Activated T-helper 17 cell treated with anti-CD3 and anti-CD28 coated beads, Interleukin-2, amount 50 U/mL, for 72 hours (primary cell): ENCODE data around the gene ZNF385B. TPM values are rescaled to one million over a fixed set of nuclear protein-coding genes. Genes with fewer than 3 reads are reported as not detected.
"Not testable (repeated sequence)": the region's sequence is repeated elsewhere in the genome, so short reads cannot be mapped to it uniquely, and the experiment has no call there.

ENCODE experiments used
- ATAC-seq: fragments of 150-1000 bp; cut with Tn5 transposase; replicated peaks from 2 replicates; pipeline ENCODE4 v1.10.0; 2021; ENCODE audit warnings: mild to moderate bottlenecking, moderate library complexity
- H3K27ac Mint-ChIP-seq: one replicate; pipeline ENCODE4 v1.8.0; 2022; ENCODE audit warnings: mixed read lengths
- H3K27me3 Mint-ChIP-seq: one replicate; pipeline ENCODE4 v1.8.0; 2022; ENCODE audit warnings: mixed read lengths
- H3K36me3 Mint-ChIP-seq: one replicate; pipeline ENCODE4 v1.8.0; 2022; ENCODE audit warnings: low read depth, mild to moderate bottlenecking, mixed read lengths
- H3K4me1 Mint-ChIP-seq: one replicate; pipeline ENCODE4 v1.8.0; 2022; ENCODE audit warnings: mixed read lengths
- H3K4me3 Mint-ChIP-seq: one replicate; pipeline ENCODE4 v1.8.0; 2022; ENCODE audit warnings: mild to moderate bottlenecking, mixed read lengths
- H3K9me3 Mint-ChIP-seq: one replicate; pipeline ENCODE4 v1.8.0; 2022; ENCODE audit warnings: mixed read lengths
- total RNA-seq, 2 donors: library from RNA; stranded (reverse); gene quantifications; one replicate each; pipeline ENCODE4 v1.2.3, GENCODE V29; 2022

ZNF385B gene
- total RNA-seq: not detected

DNA sequence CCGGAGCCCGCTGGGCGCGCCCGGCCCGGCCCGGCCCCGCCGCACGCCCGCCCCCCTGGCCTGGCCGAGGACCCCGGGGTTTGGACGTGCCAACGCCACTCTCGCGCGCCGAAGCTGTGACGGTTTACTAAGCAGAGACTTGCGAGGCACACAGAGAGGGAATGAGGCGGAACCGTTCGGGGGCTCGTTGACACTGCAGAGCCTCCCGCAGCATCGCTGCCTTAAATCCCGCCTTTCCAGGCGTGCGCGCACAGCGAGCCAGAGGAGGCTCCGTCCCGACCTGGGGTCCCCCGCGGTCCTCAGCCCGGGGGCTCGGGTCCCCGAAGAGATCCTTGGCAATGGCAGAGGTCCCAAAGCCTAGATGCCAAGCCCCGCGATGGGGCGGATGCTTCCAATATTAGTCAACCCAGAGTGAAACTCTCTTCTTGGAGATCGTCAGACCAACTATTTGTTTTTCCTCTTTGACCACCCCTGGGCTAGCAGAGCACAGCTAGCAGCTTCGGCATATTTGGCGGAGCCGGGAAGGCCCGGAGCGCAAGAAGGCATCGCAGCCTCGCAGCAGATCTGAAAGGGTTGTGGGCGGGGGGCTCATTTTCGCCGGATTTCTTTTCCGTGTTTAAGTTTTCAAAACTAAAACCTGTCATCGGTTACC, at the start of gene ZNF385B:
Gene ZNF385B, minus strand, starts transcription at position 197 of the 652 bp plus-strand sequence.
- no peak for ATAC-seq
- Mint-ChIP-seq H3K27me3 (peaks cover 69% of the 10 kb centered on the region), H3K4me3 (peak within 1 kb of the TSS; percentile 12), H3K36me3 (no peaks in the 10 kb centered on the region), H3K9me3 (no peaks in the 10 kb centered on the region), H3K4me1 (no peaks in the 10 kb centered on the region), H3K27ac (no peak within 1 kb of the TSS)

DNA sequence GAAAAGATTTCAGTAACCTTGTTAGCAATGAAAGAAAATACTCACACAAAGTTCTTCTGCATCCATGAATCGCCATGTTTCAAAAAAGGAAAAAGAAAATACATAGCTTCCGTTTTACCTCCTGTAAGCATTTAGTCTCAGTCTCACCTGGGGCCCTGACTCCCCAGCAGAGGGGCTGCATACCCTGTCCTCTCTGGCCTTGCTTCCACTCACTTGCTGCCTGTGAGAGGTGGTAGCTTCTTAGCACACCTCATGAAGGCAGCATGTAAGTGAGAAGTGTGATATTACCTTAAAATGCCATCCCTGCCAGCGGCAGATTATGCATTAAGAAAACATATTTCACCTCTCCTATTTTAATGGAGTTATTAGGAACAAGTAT, 49.3 kb upstream of the ZNF385B start:
- Mint-ChIP-seq H3K9me3 (no peaks in the 10 kb centered on the region), H3K27me3 (peaks cover 6% of the 10 kb centered on the region), H3K36me3 (no peaks in the 10 kb centered on the region), H3K4me1 (no peaks in the 10 kb centered on the region), H3K27ac (no peak overlapping the region), H3K4me3 (no peak overlapping the region)
- ATAC-seq: no peak

- H3K27ac Mint-ChIP-seq: no peak overlapping the region
- no peaks in the 10 kb centered on the region for H3K9me3 Mint-ChIP-seq
- no peak overlapping the region for H3K4me3 Mint-ChIP-seq
- peaks cover 6% of the 10 kb centered on the region for H3K27me3 Mint-ChIP-seq
- no peak for ATAC-seq
- H3K4me1 Mint-ChIP-seq: no peaks in the 10 kb centered on the region
- no peaks in the 10 kb centered on the region for H3K36me3 Mint-ChIP-seq
Observed at GRCh38 chr2:179909845-179910734, 48.7 kb upstream of the ZNF385B start.

DNA sequence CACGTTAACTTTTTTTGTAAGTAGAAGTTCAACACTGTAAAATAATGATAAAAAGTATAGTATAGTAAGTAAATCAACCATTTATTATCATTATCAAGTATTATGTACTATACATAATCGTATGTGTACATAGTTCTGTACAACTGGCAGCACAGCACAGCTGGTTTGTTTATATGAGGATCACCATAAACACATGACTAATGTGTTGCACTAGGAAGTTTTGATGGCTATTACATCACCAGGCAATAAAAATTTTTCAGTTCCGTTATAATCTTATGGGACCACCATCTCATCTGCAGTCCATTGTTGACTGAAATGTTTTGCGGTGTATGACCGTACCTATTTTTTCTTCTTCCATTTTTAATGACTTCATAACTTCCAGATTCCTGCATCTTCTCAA, 39.2 kb upstream of the ZNF385B start:
- H3K27me3 Mint-ChIP-seq: no peaks in the 10 kb centered on the region

DNA sequence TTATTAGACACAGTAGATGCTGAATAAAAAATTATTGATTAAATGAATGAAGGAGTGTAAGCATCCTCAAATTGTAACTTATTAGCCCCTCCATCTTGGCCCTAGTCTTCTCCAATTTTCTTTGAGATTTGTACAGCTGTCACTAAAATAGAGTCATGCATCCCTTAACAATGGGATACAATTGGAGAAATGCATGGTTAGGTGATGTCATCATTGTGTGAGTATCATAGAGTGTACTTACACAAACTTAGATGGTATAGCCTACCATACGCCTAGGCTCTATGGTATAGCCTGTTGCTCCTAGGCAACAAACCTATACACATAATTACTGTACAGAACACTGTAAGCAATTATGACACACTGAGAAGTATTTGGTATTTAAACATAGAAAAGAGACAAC, 38.3 kb upstream of the ZNF385B start:
- H3K4me1 Mint-ChIP-seq: no peaks in the 10 kb centered on the region
- no peak overlapping the region for H3K4me3 Mint-ChIP-seq
- no peak for ATAC-seq
- H3K9me3 Mint-ChIP-seq: no peaks in the 10 kb centered on the region
- no peaks in the 10 kb centered on the region for H3K36me3 Mint-ChIP-seq
- no peaks in the 10 kb centered on the region for H3K27me3 Mint-ChIP-seq
- H3K27ac Mint-ChIP-seq: no peak overlapping the region

More for the DNA sequence above, 39.2 kb upstream of the ZNF385B start:
- ATAC-seq: no peak
- Mint-ChIP-seq H3K4me3 (no peak overlapping the region), H3K27ac (no peak overlapping the region), H3K36me3 (no peaks in the 10 kb centered on the region), H3K9me3 (no peaks in the 10 kb centered on the region), H3K4me1 (no peaks in the 10 kb centered on the region)

- no peak overlapping the region for H3K4me3 Mint-ChIP-seq
- no peaks in the 10 kb centered on the region for H3K4me1 Mint-ChIP-seq
- no peak for ATAC-seq
- H3K9me3 Mint-ChIP-seq: peaks cover under 1% of the 10 kb centered on the region
- no peaks in the 10 kb centered on the region for H3K36me3 Mint-ChIP-seq
- H3K27ac Mint-ChIP-seq: no peak overlapping the region
- H3K27me3 Mint-ChIP-seq: peaks cover under 1% of the 10 kb centered on the region
Observed at GRCh38 chr2:179898873-179899272, 37.5 kb upstream of the ZNF385B start.

DNA sequence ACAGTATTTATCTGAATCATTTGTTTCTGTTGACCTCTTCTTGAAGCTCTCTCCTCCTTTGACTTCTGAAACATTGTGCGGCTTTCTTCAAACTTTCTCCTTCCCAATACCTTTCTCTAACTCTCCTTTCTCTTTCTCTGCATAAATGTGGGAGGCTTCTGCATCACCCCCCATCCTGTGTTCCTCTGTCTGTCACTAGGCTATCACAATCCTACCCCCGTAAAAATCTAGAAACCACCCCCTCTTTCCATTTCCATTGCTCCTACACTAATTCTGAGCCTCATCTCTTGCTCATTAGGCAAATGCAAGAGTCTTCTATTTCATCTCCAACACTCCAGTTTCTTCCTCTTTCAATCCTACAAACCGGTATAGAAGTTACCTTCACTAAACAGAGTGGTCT, 32.2 kb upstream of the ZNF385B start:
- Mint-ChIP-seq H3K36me3 (no peaks in the 10 kb centered on the region), H3K4me1 (no peaks in the 10 kb centered on the region), H3K27ac (no peak overlapping the region), H3K27me3 (peaks cover 8% of the 10 kb centered on the region), H3K4me3 (no peak overlapping the region), H3K9me3 (peaks cover 9% of the 10 kb centered on the region)
- ATAC-seq: no peak

- no peaks in the 10 kb centered on the region for H3K4me1 Mint-ChIP-seq
- no peak overlapping the region for H3K4me3 Mint-ChIP-seq
- H3K9me3 Mint-ChIP-seq: peaks cover 13% of the 10 kb centered on the region
- no peak for ATAC-seq
- peaks cover 8% of the 10 kb centered on the region for H3K27me3 Mint-ChIP-seq
- no peak overlapping the region for H3K27ac Mint-ChIP-seq
- H3K36me3 Mint-ChIP-seq: no peaks in the 10 kb centered on the region
Observed at GRCh38 chr2:179891237-179891636, 29.8 kb upstream of the ZNF385B start.

GRCh38 chr2:179890666-179891065, 29.3 kb upstream of the ZNF385B start:
- H3K27ac Mint-ChIP-seq: no peak overlapping the region
- no peaks in the 10 kb centered on the region for H3K4me1 Mint-ChIP-seq
- no peak overlapping the region for H3K4me3 Mint-ChIP-seq
- peaks cover 13% of the 10 kb centered on the region for H3K9me3 Mint-ChIP-seq
- H3K36me3 Mint-ChIP-seq: no peaks in the 10 kb centered on the region
- no peak for ATAC-seq
- peaks cover 8% of the 10 kb centered on the region for H3K27me3 Mint-ChIP-seq

DNA sequence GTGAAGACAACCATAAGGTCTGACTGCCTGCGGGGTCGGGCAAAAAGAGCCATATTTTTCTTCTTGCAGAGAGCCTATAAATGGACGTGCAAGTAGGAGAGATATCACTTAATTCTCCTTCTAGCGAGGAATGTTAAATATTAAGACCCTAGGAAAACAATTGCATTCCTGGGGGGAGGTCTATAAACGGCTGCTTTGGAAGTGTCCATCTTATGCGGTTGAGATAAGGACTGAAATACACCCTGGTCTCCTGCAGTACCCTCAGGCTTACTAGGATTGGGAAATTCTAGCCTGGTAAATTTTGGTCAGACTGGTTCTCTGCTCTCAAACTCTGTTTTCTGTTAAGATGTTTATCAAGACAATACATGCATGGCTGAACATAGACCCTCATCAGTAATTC, 27.2 kb upstream of the ZNF385B start:
- not testable (repeated sequence) for H3K27me3 Mint-ChIP-seq, H3K4me1 Mint-ChIP-seq, ATAC-seq, H3K36me3 Mint-ChIP-seq, H3K4me3 Mint-ChIP-seq, H3K27ac Mint-ChIP-seq
- H3K9me3 Mint-ChIP-seq: peaks cover 11% of the 10 kb centered on the region

- H3K9me3 Mint-ChIP-seq: peaks cover 8% of the 10 kb centered on the region
- H3K4me1 Mint-ChIP-seq: no peaks in the 10 kb centered on the region
- no peak for ATAC-seq
- no peak overlapping the region for H3K4me3 Mint-ChIP-seq
- H3K27ac Mint-ChIP-seq: no peak overlapping the region
- no peaks in the 10 kb centered on the region for H3K27me3 Mint-ChIP-seq
- H3K36me3 Mint-ChIP-seq: no peaks in the 10 kb centered on the region
Observed at GRCh38 chr2:179884193-179884592, 22.8 kb upstream of the ZNF385B start.

- Mint-ChIP-seq H3K9me3 (peaks cover 4% of the 10 kb centered on the region), H3K36me3 (no peaks in the 10 kb centered on the region), H3K4me3 (no peak overlapping the region), H3K27me3 (no peaks in the 10 kb centered on the region), H3K4me1 (no peaks in the 10 kb centered on the region), H3K27ac (no peak overlapping the region)
- no peak for ATAC-seq
Observed at GRCh38 chr2:179882851-179883806, 21.7 kb upstream of the ZNF385B start.

DNA sequence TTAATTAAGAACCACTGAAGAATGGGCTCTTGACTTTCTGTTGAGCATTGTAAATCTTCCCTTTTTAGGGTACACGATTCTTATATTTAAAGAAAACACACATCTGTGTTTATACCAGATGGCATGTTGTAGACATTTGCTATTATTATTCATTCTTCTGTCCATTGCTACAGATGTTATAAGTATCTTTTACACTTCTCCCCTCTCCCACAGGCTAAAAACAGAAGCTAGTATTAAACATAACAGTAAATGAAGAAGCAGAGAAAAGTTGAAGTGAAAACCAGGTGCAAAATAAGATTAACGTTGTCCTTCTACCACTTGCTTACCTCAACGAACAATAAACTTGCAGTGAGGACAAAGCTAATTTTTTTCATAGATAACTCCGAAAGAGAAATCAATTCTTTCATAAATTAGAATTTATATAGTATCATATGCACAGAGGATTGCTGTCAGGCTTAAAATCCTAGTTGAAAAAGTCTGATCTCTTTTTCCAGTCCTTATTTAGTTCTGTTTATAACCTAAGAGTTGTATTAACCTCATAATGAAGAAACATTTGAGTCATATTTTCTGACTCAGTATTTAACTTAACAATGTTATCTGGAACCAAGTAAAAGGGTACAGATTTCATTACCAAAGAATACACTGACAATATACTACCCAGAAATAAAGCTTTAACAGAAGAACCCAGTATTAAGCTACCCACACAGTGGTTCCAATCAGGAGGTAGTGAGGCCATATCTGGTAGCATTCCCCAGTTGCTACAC, 16.4 kb upstream of the ZNF385B start:
- H3K9me3 Mint-ChIP-seq: no peaks in the 10 kb centered on the region
- H3K4me1 Mint-ChIP-seq: no peaks in the 10 kb centered on the region
- H3K27ac Mint-ChIP-seq: no peak overlapping the region

DNA sequence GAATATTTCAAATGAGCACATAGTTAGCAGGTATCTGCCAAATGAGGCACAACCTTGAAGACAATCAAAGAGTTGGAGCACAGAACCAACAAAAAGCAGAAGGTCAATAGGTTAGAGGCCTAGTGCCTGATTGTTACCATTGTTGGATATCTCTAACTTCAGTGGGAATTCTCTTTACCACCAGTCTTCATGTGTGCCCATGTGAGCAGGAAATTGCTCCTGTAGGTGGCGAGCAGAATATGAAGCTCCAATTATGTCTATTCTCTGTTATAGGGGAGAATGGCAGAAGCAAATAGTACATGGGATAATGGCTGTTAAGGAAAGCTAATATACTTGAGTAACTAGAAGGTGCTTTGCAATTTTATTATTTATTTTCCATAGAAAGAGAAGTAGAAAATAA, 14.9 kb upstream of the ZNF385B start:
- no peaks in the 10 kb centered on the region for H3K36me3 Mint-ChIP-seq
- no peaks in the 10 kb centered on the region for H3K4me1 Mint-ChIP-seq
- no peak overlapping the region for H3K4me3 Mint-ChIP-seq
- H3K27ac Mint-ChIP-seq: no peak overlapping the region
- no peak for ATAC-seq
- peaks cover 14% of the 10 kb centered on the region for H3K27me3 Mint-ChIP-seq
- no peaks in the 10 kb centered on the region for H3K9me3 Mint-ChIP-seq

More for the DNA sequence above, 16.4 kb upstream of the ZNF385B start:
- no peak for ATAC-seq
- Mint-ChIP-seq H3K4me3 (no peak overlapping the region), H3K36me3 (no peaks in the 10 kb centered on the region), H3K27me3 (peaks cover 5% of the 10 kb centered on the region)
